ENCODE results near the gene SETDB2.

Gene SETDB2

DNA sequence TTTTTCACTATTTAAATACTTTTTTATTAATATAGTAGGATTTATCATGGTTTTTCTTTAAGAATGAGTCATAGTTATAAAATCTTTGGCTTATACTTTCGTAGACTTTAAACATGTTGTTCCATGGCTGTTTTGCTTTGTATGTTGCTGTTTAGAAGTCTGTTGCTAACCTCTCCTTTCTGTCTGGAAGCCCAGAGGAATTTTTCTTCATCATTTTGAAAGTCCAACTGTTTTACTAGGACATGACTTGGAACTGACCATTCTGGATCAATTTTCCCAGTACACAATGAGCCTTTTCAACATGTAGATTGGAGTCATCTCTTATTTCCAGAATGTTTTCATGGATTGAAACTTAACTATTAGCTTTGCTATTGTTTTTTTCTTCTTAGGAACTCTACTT lies 8.1 kb upstream of the SETDB2 start:
- DNase-seq (ENCODE audit: low spot score) = no peak

DNA sequence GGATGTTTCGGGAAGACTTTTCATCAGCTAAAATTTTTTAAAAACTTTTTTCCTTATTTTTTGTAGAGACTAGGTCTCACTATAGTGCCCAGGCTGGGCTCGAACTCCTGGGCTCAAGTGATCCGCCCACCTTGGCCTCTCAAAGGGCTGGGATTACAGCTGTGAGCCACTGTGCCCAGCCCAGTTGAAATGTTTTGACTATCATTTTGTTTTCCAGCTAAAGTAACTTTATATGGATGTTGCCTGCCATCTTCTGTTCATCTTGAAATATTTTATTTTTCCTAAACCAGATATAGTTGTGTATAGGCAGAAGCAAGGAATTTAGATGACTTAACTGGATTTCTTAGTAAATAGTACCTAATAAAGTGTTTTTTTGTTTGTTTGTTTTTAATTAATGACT lies 7.2 kb upstream of the SETDB2 start:
- DNase-seq (ENCODE audit: low spot score) = peak; percentile 46

DNA sequence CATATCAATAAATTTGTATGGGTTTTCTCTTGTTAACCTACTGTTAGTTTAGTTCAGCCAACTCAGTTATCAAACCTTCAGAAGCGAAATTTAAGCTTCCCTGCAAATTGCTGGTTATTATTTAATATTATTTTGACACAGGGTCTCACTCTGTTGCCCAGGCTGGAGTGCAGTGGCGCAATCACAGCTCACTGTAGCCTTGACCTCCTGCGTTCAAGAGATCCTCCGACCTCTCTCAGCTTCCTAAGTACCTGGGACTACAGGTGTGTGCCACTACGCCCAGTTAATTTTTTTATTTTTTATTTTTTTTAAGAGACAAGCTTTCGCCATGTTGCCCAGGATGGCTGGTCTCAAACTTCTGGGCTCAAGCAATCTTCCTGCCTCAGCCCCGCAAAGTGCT lies 6.4 kb upstream of the SETDB2 start:
- DNase-seq (ENCODE audit: low spot score) = no peak

DNA sequence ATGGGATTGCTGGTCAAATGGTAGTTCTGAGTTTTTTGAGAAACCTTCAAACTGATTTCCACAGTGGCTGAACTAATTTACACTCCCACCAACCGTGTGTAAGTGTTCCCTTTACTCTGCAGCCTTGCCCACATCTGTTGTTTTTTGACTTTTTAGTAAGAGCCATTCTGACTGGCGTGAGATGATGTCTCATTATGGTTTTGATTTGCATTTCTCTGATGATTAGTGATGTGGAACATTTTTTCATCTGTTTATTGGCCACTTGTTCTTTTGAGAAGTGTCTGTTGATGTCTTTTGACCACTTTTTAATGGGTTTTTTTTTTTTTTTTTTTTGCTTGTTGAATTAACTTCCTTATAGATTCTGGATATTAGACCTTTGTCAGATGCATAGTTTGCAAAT lies 4.5 kb upstream of the SETDB2 start:
- no peak for DNase-seq (ENCODE audit: low spot score)

DNA sequence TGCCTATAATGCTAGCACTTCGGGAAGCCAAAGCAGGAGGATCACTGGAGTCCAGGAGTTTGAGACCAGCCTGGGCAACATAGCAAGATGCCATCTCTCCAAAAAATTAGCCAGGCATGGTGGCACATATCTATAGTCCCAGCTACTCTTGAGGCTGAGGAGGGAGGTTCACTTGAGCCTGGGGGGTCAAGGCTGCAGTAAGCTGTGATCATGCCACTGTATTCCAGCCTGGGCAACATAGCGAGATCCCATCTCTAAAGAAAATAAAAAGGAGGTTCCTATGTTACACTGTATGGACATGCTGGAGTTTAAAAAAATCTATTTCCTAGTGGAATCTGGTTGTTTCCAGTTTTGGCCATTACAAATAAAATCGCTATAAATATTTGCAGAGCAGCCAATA lies 2.8 kb upstream of the SETDB2 start:
- no peak for DNase-seq (ENCODE audit: low spot score)

DNA sequence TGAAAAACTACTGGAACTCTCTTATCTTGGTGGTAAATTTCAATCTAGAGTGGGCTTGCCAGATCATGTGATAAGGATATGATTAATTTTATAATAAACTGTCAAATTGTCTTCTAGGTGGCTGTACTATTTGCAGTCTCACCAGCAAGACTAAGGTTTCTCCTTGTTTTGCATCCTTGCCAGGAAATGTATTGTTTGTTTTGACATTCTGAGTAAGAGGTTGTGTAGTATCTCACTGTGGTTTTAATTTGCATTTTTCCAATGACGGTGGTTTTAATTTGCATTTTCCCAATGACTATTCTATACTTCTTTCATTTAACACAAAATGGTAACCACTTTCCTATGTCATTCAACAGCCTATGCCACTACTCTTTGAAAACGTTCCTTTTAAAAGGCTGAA lies 2.2 kb upstream of the SETDB2 start:
- no peak for DNase-seq (ENCODE audit: low spot score)

DNA sequence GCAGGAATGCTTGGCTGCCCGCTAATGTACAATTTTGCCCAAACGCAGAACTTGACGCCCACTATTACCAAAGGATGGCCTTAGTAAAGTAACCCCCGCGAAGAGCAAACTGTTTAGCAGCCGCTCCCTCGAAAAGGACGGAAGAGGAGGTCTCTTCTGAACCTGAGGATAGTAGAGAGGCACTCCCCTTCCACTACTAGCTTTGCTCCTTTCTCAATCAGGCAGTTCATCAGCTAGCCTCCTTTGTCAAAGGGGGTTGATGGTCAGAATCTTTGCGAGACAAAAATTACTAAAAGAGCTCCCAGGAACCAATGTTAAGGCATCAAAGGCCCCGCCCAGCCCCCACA lies 744 bp upstream of the SETDB2 start:
- DNase-seq (ENCODE audit: low spot score) = peak; percentile 35

DNA sequence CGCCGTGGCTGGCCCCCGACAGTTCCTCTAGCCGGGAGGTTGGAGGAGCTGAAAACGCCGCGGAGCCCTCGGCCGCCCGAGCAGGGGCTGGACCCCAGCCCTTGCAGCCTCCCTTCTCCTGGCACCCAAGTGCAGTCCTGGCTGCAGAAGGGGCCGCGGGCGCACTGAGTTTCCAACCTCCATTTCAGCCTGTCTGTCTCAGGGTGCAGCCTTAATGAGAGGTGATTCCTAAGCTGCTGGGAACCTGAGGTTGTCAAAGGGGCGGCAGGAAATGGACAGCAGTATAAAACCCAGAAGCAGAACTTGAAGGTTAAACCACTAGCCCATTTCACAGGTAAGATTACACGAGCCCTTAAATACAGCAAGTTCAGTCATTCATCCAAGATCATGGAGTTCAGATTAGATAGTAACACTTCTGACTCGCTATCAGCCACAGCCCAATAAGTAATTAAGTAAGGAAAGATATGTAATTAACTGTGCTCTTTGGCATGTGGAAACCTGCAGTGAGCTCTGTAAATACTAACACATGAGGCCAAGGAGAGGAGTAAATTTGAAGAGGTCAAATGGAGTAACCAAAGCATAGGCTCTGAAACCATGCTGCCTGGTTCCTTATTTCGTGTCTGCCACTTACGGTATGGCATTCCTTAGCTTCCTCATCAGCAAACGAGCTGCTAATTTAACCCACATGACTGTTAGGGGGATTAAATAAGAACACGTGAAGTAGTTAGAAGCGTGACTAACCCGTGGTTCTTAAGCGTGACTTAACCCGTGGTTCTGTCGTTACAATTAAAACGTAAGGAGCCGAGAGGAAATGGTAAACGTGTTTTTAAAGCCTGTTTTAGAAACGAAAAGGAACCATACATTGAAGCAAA lies 686 bp downstream of the SETDB2 start:
- peak; percentile 93 for DNase-seq (ENCODE audit: low spot score)

DNA sequence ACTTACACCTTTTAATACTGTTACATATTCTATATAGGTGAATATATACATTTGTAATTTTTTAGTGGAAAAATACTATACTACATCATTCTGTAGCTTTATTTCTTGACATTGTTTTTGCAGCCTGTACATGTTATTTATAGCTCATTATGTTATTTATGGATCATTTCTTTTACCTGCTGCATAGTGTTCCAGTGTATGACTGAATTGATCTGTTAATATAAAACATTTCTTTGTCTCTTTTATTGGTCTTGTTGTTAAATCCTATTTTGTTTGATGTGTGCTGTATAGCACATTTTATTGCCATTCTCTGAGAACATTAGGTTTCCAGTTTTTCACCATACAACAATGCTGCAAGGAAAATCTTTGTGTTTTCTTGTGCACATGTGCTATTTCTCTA lies 2.4 kb downstream of the SETDB2 start:
- DNase-seq (ENCODE audit: low spot score) = no peak

DNA sequence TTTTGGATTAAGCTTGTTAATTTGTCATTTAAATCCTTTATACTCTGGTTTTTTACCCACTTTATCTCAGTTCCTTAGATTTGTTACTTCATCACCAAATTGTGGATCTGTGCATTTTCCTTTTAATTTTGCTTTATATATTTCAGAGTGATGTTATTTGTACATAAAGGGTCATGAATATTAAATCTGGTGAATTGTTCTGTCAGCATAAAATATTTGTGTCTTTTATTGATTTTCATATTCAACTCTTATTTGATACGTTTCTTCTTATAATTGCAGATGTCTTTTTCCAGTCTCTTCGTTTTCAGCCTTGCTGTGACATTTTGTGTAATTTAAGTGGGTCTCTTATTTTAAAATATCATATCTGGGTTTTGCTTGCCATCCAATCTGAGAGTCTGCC lies 4.7 kb downstream of the SETDB2 start:
- no peak for DNase-seq (ENCODE audit: low spot score)

DNA sequence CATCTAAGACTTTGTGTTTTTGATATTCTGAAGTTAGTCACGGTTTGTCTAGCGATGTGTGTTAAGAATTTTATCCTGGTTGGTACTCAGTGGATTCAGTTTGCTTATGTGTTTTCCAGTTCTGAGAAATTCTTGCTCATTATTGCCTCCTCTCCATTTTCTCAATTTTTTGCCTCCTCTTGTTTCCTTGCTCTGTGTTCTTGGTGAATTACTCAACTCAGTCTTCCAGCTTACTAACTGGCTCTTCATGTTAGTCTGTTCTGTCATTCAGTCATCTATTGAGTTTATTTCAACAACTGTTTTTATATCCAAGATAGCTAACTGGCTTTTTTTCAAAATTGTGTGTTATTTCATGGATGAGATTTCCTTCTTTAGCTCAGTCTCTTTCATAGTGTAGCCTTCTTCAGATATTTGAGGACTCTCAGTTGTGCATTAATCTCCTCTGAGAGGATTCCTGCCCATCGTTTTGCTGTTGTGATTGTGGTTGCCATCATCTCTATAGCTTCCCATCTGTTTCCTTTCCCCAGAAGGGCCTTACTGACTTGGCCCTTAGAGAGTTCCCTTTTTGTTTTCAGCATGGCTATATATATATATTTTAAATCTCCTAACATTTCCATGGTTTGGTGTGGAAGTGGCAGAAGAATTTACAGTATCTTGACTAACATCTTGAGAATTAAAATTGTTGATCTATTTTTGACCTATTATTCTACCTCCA lies 6.2 kb downstream of the SETDB2 start:
- no peak for DNase-seq (ENCODE audit: low spot score)

DNA sequence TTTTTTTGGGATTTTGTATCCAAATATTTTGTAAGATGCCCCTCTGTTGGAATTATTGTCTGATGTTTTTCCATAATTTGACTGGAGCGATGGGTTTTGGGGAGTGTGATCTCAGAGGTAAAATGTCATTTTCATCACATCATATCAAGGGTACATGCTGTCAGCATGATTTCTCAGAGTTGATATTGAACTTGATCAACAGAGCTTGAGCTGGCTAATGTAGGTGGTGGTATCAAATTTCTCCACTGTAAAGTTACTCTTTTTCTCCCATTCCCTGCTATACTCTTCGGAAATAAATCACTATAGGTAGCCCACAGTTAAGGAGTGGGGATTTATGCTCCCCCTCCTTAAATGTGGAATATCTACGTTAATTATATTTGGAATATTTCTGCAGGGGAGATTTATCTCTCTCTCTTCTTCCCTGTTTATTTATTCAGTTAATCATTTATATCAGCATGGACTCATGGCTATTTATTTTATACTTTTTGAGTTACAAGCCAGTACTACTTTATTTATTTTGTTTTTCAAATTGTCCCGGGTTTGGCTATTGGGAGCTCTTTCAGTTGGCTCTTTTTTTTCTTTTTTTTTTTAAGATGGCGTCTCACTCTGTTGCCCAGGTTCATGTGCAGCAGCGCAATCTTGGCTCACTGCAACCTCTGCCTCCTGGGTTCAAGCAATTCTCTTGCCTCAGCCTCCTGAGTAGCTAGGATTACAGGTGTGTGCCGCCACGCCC lies 8.8 kb downstream of the SETDB2 start:
- no peak for DNase-seq (ENCODE audit: low spot score)

DNA sequence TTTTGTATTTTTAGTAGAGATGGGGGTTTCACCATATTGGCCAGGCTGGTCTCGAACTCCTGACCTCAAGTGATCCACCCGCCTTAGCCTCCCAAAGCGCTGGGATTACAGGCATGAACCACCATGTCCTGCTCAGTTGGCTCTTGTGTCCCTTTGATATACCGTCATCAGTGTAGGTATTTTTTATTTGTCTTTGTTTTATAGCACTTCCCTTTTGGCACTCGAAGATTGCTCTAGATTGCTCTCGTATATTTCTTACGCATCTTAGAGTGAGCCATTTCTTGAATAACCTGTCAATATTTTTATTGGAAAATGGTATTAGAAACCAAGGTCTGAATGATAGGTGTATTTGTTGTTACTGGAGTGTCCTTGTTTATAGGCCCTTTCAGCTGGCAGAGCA lies 9.4 kb downstream of the SETDB2 start:
- no peak for DNase-seq (ENCODE audit: low spot score)

DNA sequence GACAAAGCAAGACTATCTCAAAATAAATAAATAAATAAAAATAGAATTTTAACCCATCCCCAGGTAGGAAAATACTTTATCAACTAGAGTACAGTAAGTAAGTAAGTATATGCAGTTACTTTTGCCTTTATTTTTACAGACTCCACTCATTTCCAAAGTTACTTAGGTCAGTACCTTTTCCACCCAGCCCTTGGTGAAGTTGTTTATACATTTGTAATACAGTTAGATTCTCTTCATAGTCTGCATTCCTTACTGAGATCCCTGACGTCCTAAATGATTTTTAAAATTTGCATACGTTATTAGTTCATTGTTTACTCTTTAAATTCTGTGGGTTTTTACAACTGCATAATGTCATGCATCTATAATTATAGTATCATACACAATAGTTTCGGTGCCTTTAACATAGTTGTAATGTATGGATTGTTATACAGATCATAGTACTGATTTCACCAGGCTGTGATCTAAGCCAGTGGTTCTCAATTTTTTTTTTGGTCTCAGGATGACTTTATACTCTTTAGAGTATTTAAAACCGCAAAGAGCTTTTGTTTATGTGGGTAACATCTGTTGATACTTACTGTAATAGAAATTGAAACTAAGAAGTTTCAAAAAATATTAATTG lies 10.4 kb downstream of the SETDB2 start:
- no peak for DNase-seq (ENCODE audit: low spot score)

DNA sequence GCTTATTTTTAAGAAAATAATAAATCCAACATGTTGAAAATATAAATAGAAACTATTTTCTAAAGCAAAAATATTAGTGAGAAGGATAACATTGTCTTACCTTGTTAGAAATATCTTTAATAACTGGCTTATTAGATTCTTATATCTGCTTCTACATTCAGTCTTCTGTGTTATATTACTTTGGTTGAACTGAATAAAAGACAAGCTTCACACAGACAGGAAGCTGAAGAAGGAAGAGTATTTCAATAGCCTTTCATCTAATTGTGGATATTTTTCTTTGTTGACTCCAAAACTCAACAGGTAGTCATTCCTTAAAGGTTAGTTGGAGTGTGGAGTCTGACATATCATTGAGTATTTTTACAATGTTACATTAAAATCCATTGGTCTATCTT lies 10.9 kb downstream of the SETDB2 start:
- no peak for DNase-seq (ENCODE audit: low spot score)

DNA sequence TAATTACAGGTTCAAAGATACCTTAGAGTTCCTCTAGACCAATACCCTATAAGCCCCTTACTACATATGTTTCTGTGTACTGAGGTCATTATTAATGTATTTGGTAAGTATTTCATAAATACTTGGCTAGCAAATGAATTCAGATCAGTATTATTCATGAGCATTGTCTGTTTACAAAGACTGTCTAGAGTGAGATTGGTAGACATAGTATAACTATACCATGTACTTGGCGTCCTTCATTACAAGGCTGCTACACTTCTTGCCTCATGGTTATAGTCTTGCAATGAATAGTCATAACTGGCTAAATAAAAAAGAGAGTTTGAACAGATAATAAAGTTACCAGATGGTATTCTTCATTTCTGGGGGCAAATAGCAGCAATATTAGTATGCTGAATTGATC lies 12.1 kb downstream of the SETDB2 start:
- DNase-seq (ENCODE audit: low spot score) = no peak

DNA sequence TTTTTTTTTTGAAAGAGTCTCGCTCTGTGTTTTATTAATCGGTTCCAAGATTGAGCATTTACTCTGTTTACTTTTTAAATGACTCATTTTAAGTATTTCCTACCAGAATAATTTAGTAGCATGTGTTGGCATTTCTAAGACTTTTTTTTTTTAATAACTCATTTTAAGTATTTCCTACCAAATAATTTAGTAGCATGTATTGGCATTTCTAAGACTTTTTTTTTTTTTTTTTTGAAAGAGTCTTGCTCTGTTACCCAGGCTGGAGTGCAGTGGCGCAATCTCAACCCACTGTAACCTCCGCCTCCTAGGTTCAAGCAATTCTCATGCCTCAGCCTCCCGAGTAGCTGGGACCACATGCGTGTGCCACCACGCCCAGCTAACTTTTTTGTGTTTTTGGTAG lies 13.1 kb downstream of the SETDB2 start:
- DNase-seq (ENCODE audit: low spot score) = no peak

DNA sequence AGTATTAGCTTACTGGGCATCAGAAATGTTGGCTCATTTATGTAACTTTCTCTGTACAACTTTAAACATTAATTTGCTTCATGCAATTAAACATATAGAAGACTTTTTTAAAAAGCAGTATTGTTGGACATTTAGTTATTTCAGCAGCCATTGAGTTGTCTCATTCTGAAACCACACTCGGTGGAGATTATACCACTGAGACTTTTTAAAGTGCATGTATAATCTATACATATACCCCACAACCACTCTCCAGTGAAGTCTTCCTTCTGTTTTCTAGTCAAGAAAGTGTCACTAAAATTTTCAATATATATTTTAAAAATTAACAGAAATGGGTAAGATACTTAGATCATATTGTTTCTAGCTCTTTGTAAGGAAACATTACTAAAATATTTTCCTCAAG lies 15.5 kb downstream of the SETDB2 start:
- DNase-seq (ENCODE audit: low spot score) = no peak

DNA sequence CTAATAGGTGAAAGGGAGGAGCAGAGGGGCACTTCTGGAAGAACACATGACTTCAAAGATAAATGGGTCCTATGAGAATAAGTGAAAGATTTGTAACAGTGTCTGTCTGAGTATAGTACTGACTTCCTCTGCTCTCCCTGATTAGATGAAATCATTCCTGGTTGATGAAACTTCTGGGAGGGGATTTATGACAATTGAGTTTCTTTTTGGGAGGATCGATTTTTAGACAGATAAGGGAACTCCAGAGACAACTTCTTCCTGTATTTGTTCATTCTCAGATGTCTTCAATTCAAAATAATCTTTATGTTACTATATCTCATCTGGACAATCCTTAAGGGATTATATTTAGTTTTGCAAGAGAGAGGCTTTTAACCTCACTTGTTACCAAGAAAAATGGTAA lies 20.0 kb downstream of the SETDB2 start:
- no peak for DNase-seq (ENCODE audit: low spot score)

DNA sequence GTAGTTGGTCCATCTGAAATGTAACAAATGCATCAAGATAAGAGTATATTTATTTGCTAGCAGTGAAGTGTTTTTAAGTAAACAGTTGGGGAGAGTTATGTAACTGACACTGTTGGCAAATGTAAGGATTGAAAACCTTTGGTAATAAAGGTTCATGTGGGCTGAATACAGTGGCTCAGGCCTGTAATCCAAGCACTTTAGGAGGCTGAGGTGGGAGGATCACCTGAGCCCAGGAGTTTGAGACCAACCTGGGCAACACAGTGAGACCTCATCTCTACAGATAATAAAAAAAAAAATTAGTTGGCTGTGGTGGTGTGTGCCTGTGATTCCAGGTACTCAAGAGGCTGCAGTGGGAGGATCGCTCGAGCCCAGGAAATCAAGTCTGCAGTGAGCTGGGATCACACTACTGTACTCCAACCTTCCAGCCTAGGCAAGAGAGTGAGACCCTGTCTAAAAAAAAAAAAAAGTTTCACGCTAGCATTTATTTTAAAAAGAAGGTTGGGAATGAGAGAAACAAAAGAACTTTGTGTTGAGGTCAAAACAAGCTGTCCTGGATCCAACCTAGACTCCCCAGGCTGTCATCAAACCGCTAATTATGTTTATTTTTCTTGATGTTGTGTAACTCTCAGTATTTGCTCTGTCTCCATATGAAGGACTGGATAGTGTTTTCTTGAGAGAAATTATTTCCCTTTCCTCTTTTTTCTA lies 20.7 kb downstream of the SETDB2 start:
- DNase-seq (ENCODE audit: low spot score) = no peak

DNA sequence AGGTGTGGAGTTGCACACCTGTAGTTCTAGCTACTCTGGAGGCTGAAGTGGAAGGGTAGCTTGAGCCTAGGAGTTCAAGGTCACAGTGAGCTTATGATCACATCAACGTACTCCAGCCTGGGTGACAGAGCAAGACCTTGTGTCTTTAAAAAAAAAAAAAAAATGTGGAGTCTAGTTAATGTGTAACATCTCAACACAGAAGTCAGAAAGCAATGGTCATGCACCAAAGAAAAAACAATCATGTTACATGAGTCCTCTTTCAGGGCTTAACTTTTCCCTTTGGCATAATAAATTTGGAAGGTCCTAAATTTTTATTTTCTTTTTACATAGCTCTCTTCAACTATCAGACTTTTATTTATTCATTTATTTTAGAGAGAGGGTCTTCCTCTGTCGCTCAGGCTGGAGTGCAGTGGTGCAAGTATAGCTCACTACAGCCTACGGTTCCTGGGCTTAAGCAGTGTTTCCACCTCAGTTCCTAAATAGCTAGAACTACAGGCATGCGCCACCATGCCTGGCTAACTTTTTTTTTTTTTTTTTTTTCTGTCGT lies 22.3 kb downstream of the SETDB2 start:
- no peak for DNase-seq (ENCODE audit: low spot score)

DNA sequence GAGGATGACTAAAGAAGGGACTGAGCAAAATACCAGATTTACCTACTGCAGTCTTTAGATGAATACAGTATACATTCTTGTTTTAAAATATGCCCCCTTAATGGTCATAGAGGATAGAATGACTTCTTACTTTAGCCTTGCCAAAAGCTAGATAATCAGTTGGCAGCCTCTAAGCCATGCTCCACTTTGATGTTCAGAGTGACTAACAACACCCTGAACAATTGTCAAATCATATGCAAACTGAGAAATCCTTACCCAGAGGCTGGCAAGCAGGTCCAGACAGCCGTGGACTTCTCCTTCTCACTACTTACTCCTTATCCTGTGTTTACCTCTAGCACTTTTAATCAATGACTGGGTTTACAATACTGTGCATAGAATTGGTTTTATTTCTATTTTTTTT lies 28.1 kb downstream of the SETDB2 start:
- no peak for DNase-seq (ENCODE audit: low spot score)

All from RKO (cell line).